ENCODE data around the gene LRP8.

The LRP8 gene

DNA sequence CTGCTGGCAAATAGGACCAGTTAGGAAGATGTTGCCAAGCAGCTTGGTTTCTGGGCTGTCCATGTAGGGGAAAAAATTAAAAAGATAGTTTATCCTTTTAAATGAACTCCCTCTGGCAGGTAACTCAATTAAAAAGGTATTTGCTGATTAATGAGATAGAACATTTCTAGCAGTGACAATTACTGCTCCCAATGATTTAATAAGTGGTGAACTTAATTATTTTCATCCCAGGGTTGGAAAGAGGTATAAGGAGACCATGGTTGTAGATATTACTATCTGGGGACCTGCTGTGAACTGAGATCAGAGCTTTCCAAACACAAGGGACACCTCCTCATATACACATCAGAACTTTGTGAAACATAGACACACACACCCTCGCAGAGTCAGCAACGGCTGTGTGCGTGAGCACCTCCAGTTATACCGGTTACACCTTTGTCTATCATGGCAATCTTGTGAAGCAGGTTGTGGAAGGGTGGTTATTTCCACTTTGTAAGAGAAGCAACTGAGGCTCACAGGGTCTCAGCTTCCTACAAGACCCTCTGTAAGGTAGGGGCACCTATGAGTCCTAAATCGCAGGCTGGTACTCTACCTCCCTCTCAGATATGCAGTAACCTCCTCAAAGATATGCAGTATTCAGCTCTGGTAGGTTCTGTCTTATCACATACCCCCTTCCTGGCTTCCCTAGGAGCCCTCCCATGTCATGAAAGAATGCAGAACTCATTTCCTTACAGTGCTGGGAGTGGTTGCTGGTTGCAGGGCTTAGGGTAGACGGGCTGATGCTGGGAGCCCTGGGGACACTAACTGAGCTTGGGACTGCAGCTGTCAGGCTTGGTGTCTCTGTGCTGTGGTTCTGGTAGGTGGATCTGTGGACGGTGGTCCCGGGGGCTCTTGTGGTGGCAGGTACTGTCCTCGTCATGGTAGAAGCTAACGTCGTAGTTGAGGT, 71.1 kb downstream of the LRP8 start:
- DNase-seq: no peak

DNA sequence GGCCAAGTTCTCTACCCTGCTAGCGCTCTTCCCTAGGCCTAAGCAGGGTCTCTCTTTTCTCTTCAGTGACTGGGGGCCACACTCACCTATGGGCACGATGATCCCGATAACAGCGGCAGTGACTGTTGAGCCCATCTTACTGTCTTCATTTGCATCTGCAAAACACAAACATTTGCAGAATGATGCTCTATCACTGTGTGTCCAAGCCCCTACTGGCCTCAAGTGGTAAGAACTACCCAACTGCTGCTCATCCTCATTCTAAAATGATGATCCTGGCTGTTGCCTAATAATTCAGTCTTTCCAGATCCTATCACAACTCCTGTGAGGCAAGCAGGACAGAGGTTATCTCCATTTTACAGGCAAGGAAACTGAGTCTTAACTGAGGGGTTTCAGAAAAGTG, 72.8 kb downstream of the LRP8 start:
- no peak for DNase-seq

- DNase-seq: no peak
Measured at GRCh38 chr1:53254011-53254640, 73.7 kb downstream of the LRP8 start.

DNA sequence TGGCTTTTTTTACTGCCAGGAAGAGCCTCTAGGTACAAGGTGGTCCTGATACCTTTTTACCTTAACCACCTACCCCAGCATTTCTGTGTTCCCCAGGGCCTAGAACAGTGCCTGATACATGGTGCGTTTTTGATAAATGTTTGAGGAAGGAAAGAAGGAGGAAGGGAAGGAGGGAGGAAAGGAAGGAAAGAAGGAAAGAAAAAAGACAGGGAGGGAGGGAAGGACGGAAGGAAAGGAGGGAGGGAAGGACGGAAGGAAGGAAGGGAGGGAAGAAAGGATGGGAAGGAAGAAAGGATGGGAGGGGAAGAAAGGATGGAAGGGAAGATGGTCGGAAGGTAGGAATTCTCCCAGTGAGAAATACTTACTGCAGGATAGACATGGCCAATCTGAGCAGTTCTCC, 77.5 kb downstream of the LRP8 start:
- no peak for DNase-seq

GRCh38 chr1:53249706-53250105, 78.2 kb downstream of the LRP8 start:
- no peak for DNase-seq

GRCh38 chr1:53246261-53247134, 81.4 kb downstream of the LRP8 start:
- DNase-seq: no peak

GRCh38 chr1:53244141-53244540, 83.7 kb downstream of the LRP8 start:
- DNase-seq: no peak

DNA sequence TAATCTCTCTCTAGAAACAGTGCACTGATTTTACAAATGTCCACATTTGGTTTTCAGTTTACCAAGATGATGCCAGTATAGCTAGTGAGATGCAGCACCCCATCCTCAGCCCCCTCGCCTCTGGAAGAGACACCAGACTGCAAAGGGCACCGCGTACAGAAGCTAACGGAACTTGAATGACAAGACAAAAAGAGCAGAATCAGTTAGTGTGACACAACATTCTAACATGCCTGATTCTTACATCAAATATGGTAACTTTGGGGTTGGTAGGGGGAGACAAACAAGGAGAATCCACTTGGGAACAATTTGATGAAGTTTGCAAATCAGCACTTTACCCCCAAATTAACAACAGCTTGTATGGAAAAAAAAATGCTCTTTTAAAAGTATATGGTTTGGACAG, 85.5 kb downstream of the LRP8 start:
- no peak for DNase-seq

GRCh38 chr1:53241828-53242227, 86.0 kb downstream of the LRP8 start:
- DNase-seq: no peak

DNA sequence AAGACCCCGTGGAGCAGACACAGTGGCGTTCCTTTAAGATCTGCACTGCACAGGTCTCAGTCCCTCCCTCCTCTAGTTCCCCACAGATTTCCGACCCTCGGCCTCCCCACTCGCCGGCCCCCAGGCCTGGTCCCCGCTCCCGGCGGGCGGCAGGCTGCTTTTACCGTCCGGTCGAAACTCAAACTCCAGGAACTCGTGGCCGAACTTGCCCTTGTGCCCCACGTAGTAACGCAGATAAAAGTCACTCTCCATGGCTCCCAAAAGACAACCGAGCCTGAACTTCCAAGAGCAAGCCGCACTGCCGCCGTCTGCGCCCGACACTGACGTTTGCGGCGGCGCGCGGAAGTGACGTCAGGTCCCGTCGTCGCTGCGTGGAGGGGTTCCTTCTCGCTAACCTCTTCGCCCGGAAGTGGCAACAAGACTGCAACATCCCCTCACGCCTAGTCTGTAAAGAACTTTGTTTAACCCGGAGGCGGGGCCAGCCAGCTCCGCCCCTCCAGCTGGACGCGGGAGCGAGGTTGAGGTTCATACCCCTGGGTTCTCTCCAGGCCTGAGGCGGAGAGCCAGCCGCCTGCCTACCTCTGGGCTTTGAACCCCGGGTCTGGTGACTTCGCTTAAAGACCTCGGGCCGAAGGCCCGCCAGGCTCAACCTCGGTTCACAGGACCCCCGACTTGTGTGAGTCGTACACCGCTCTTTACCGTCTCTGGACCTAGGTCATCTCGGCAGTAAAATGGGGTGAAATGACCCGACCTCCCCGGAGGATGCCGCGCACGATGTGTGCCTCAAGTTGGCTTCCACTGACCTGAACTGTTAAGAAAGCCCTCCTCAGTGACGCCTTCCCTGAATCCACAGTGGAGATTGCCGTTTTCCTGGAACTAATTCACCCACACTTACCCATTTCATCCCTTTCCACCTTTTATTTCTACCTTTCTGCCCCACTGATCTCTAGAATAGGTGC, 89.4 kb downstream of the LRP8 start, which contains the start of gene MAGOH:
TSS of gene MAGOH (minus strand) at position 322 of the 959 bp plus-strand sequence. CDS start at position 252, 70 bp downstream.
- peak; percentile 98 for DNase-seq

DNA sequence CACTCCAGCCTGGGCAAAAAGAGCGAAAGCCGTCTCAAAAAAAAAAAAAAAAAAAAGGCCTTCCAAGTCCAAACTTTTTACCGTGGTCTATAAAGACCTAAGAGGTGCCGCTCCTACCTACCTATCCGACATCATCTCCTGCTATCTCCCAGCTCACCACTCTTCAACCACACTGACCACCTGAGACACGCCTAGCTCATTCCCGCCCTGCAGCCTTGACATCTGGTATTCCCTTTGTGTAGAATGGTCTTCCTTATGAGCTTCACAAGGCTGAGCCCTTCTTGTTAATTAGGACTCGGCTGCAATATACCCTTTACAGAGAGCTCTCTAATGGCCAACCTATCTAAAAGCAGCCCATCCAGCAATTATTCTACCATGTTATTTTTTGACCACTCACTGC, 90.2 kb downstream of the LRP8 start:
- DNase-seq: no peak

DNA sequence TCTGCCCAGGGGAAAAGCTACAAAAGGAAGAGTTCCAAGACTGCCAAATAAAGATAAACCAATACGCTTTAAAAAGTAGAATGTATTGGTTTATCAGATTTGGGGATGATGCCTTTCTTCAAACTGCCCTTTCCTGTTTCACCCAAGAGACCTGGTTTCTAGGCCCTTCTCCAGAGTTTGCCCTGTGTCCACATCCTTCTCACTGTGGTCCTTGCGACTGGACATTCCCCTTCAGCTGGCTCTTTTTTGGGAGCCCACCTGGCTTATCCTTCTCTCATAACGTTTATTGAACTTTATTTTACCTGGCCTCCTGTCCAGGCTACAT, 106.9 kb downstream of the LRP8 start:
- DNase-seq: no peak

DNA sequence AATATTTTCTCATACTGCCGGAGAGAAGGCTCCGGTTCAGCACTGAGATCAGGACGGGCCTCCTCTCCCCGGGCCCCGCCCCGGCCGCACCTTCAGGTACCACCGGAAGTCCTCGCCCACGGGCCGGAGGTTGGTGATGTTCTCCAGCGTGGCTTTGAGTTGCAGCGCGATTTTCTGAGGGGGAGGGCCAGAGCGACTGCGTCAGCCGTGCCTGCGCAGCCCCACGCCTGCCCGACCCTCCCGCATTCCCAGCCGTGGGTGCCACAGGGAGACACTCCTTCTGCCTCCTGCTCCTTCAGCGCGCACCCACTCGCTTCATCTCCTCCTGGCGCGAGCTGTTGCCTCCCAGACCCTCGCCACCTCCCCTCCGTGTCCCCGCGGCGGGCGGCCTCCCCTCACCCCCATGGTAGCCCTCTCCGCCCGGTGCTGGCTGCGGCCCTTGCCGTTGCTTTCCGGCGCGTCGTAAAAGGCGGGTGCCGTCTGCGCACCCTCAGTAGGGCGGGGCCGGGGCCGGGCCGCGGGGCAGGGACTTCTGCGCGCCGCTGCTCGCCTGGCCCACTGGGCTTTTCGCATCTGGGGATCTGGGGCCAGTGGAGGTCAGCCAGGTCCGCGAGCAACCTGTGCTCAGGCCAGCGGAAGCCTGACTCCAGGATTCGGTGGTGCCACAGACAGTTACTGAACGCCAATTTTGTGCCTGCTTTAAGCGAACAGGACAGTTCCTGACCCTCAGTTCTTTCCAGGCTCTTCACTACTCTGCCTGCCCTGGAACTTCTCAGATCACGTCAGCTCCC, 107.5 kb downstream of the LRP8 start, which contains the start of gene CZIB:
TSS of gene CZIB (minus strand) at position 464 of the 791 bp plus-strand sequence. CDS start at position 405, 59 bp downstream.
- peak; percentile 97 for DNase-seq

DNA sequence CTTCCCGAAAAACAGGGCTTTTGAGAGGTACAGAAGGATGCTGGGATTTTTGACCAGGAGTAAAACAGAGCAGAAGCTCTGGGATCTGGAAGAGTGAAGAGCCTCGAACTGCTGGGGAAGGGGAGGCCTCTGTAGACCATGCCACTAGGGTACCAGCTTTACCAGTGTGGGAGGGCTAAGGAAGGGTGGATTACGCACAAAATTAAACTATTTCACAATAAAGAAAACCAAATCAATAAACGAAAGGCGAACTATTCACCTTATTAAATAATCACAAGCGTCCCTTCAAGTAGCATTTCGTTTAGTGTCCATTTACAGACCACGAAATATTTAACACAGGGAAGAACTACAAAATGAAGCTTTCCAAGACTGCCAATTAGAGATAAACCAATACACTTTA, 108.2 kb downstream of the LRP8 start:
- DNase-seq: no peak

DNA sequence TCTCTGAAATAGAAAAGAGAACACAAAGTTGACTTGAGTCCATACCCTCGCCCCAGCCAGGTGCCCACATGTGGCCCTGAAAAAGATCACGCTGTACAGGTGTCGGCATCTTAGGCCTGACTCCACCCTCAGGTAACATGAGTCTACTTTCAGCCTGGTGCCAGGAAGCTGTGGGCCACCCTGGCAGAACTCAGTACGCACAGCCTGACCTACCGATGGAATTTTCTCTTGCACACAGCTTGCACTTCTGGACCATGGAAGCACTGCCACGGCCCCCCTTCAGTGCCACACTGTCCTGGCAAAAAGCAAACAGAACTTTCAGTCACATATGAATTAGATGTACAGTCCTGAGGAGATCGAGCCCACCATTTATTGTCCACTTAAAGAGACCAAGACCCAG, 109.7 kb downstream of the LRP8 start:
- no peak for DNase-seq

DNA sequence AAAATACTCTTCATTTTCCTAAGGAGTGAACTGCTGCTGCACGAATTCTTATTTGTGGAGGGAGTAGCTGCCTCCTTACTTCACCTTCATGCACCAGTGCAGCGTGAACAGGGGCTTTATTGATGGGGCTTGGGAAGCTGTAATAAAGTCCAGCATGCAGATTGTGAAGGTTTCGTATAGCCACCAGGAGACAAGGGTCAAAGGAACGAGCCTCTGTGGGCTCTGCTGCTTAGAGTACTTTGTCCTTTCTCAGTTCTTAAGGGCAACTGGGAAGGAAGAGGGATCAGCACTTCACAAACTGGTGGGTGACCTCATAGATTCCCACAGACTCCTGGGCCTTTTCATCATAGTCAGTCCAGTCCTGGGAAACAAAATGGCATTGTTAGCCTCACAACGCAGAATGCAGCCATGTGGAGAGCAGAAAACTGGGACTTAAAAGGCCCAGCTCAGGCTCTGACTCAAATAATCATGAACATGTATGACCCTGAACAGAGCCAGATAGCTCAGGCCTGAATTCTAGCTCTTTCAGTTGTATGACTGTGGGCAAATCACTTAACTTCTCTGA, 113.4 kb downstream of the LRP8 start:
- DNase-seq: no peak

DNA sequence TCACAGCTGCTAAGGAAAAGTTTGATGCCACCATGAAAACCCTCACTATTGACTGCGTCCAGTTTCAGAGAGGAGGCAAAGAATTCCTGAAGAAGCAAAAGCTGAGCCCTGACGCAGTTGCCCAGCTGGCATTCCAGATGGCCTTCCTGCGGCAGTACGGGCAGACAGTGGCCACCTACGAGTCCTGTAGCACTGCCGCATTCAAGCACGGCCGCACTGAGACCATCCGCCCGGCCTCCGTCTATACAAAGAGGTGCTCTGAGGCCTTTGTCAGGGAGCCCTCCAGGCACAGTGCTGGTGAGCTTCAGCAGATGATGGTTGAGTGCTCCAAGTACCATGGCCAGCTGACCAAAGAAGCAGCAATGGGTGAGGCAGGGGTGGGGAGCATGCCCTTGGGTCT, 116.9 kb downstream of the LRP8 start:
- DNase-seq: no peak

- no peak for DNase-seq
Measured at GRCh38 chr1:53210352-53210751, 117.5 kb downstream of the LRP8 start.

- no peak for DNase-seq
Measured at GRCh38 chr1:53207726-53208125, 120.1 kb downstream of the LRP8 start.

DNA sequence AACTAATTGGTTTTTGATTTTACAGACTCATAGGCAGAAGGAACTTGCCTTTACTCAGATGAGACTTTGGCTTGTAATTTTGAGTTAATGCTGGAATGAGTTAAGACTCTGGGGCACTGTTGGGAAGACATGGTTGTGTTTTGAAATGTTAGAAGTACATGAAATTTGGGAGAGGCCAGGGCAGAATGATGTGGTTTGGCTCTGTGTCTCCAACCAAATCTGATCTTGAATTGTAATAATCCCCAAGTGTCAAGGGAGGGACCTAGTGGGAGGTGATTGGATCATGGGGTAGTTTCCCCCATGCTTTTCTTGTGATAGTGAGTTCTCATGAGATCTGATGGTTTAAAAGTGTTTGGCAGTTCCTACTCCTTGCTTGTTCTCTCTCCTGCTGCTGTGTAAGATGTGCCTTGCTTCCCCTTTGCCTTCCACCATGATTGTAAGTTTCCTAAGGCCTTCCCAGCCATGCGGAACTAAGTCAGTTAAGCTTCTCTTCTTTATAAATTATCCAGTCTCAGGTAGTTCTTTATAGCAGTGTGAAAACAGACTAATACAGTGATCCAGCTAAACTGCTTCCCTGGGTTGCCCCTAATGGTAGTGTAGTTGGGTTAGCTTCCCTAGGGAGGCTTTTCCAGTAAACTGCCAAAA, 121.0 kb downstream of the LRP8 start:
- DNase-seq: peak; percentile 9
